NCI-H2227 (cell line): ENCODE results near the gene PTPRM.
"Not testable (repeated sequence)": the region's sequence is repeated elsewhere in the genome, so short reads cannot be mapped to it uniquely, and the experiment has no call there.

Source experiments
- DNase-seq: peaks from one replicate; lab custom pipeline; 2025; ENCODE audit not compliant: unreplicated experiment; lab: John Stamatoyannopoulos, UW

PTPRM gene

GRCh38 chr18:8406186-8406867, 839.2 kb downstream of the PTPRM start:
- DNase-seq = no peak

GRCh38 chr18:8406868-8407250, 839.7 kb downstream of the PTPRM start:
- DNase-seq = no peak

GRCh38 chr18:8409151-8409550, 842.0 kb downstream of the PTPRM start:
- DNase-seq = no peak

GRCh38 chr18:8411492-8411891, 844.4 kb downstream of the PTPRM start:
- DNase-seq = no peak

GRCh38 chr18:8412117-8412516, 845.0 kb downstream of the PTPRM start:
- DNase-seq = no peak

GRCh38 chr18:8413189-8413588, 846.1 kb downstream of the PTPRM start:
- no peak for DNase-seq

- no peak for DNase-seq
These were observed 846.6 kb downstream of the PTPRM start for GRCh38 chr18:8413751-8414150.

- no peak for DNase-seq
These were observed 849.3 kb downstream of the PTPRM start for GRCh38 chr18:8416212-8417019.

- DNase-seq = no peak
These were observed 855.3 kb downstream of the PTPRM start for GRCh38 chr18:8422391-8422790.

GRCh38 chr18:8423051-8423557, 856.0 kb downstream of the PTPRM start:
- DNase-seq = no peak

GRCh38 chr18:8424481-8424880, 857.4 kb downstream of the PTPRM start:
- DNase-seq = no peak

GRCh38 chr18:8424917-8425725, 858.0 kb downstream of the PTPRM start:
- DNase-seq = no peak

- DNase-seq = no peak
These were observed 859.3 kb downstream of the PTPRM start for GRCh38 chr18:8426401-8426800.

- DNase-seq = no peak
These were observed 860.2 kb downstream of the PTPRM start for GRCh38 chr18:8427339-8427738.

- no peak for DNase-seq
These were observed 861.8 kb downstream of the PTPRM start for GRCh38 chr18:8428951-8429350.

GRCh38 chr18:8431036-8431435, 863.9 kb downstream of the PTPRM start:
- DNase-seq = no peak

GRCh38 chr18:8433323-8433722, 866.2 kb downstream of the PTPRM start:
- DNase-seq = no peak

- DNase-seq = no peak
These were observed 866.7 kb downstream of the PTPRM start for GRCh38 chr18:8433771-8434170.

- no peak for DNase-seq
These were observed 868.3 kb downstream of the PTPRM start for GRCh38 chr18:8435376-8435775.

GRCh38 chr18:8439055-8439454, 871.9 kb downstream of the PTPRM start:
- no peak for DNase-seq

- no peak for DNase-seq
These were observed 876.4 kb downstream of the PTPRM start for GRCh38 chr18:8443505-8443904.

- DNase-seq = not testable (repeated sequence)
These were observed 879.8 kb downstream of the PTPRM start for GRCh38 chr18:8446936-8447335.
